ENCODE measurements around the gene NPIPB13.
"Not testable (repeated sequence)": the region's sequence is repeated elsewhere in the genome, so short reads cannot be mapped to it uniquely, and the experiment has no call there.

DNA sequence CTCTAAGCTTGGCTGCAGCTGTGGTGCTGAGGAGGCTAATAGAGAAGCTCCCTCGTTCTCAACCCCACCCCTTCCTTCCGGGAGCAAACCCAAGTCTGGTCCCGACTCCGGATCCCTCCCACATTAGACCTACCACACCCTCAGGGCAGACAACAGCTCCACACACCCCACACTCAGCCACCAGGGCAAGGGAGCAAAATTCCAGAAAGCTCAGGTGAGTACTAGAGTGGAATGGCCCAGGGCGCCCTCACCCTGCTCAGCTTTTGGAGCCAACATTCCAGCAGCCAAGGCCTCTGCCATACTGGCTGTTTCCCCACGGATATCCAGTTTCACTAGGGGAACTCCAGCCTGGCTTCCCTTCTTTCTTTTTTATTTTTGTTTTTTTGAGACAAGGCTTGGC lies 39.2 kb downstream of the NPIPB13 start:
- TF ChIP-seq, protein P1, sequence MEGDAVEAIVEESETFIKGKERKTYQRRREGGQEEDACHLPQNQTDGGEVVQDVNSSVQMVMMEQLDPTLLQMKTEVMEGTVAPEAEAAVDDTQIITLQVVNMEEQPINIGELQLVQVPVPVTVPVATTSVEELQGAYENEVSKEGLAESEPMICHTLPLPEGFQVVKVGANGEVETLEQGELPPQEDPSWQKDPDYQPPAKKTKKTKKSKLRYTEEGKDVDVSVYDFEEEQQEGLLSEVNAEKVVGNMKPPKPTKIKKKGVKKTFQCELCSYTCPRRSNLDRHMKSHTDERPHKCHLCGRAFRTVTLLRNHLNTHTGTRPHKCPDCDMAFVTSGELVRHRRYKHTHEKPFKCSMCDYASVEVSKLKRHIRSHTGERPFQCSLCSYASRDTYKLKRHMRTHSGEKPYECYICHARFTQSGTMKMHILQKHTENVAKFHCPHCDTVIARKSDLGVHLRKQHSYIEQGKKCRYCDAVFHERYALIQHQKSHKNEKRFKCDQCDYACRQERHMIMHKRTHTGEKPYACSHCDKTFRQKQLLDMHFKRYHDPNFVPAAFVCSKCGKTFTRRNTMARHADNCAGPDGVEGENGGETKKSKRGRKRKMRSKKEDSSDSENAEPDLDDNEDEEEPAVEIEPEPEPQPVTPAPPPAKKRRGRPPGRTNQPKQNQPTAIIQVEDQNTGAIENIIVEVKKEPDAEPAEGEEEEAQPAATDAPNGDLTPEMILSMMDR (IDR thresholded peaks at IDR 0.05) = not testable (repeated sequence)
- TF ChIP-seq POLR2A (IDR thresholded peaks at IDR 0.05) = not testable (repeated sequence)
